ENCODE data around the gene STXBP2. TPM values are rescaled to one million over a fixed set of nuclear protein-coding genes. Genes with fewer than 3 reads are reported as not detected.

Gene STXBP2
- total RNA-seq, 1 experiment from 2014 or later, result 0.13 TPM

- H3K4me3 ChIP-seq, result no peak overlapping the region
- DNase-seq (ENCODE audit: low read depth in 1 of 2, low spot score in 2 of 2), result no peak
- H3K4me1 ChIP-seq (replicated peaks), result no peaks in the 10 kb centered on the region
- H3K27ac ChIP-seq, result no peak overlapping the region
- no peaks in the 10 kb centered on the region for H3K36me3 ChIP-seq
- no peaks in the 10 kb centered on the region for H3K9me3 ChIP-seq (replicated peaks)
- peaks cover 25% of the 10 kb centered on the region for H3K27me3 ChIP-seq (replicated peaks)
These were observed 26.8 kb downstream of the STXBP2 start for GRCh38 chr19:7663706-7664105.

- H3K27ac ChIP-seq, result no peak overlapping the region
- no peaks in the 10 kb centered on the region for H3K4me1 ChIP-seq (replicated peaks)
- no peaks in the 10 kb centered on the region for H3K9me3 ChIP-seq (replicated peaks)
- no peak overlapping the region for H3K4me3 ChIP-seq
- DNase-seq (ENCODE audit: low read depth in 1 of 2, low spot score in 2 of 2), result no peak
- no peaks in the 10 kb centered on the region for H3K36me3 ChIP-seq
- peaks cover 21% of the 10 kb centered on the region for H3K27me3 ChIP-seq (replicated peaks)
These were observed 28.2 kb downstream of the STXBP2 start for GRCh38 chr19:7665076-7665475.

- no peak within 1 kb of the TSS for H3K27ac ChIP-seq
- DNase-seq (ENCODE audit: low read depth in 1 of 2, low spot score in 2 of 2), result no peak
- peaks cover 26% of the 10 kb centered on the region for H3K27me3 ChIP-seq (replicated peaks)
- no peaks in the 10 kb centered on the region; the same call in 1 of the 2 replicates for H3K9me3 ChIP-seq (replicated peaks)
- H3K36me3 ChIP-seq, result no peaks in the 10 kb centered on the region
- H3K4me1 ChIP-seq (replicated peaks), result no peaks in the 10 kb centered on the region
- no peak within 1 kb of the TSS for H3K4me3 ChIP-seq
These were observed 31.9 kb downstream of the STXBP2 start, which contains the start of gene RETN for GRCh38 chr19:7668842-7669241. Gene RETN, plus strand, starts transcription at chr19:7669049. Its CDS starts 278 bp downstream, at chr19:7669327.

GRCh38 chr19:7669641-7670040, 32.7 kb downstream of the STXBP2 start:
- DNase-seq (ENCODE audit: low read depth in 1 of 2, low spot score in 2 of 2), result no peak
- Histone ChIP-seq H3K4me1 (replicated peaks) (no peaks in the 10 kb centered on the region), H3K27ac (no peak overlapping the region), H3K27me3 (replicated peaks) (peaks cover 24% of the 10 kb centered on the region), H3K36me3 (no peaks in the 10 kb centered on the region), H3K4me3 (no peak overlapping the region), H3K9me3 (replicated peaks) (no peaks in the 10 kb centered on the region; the same call in 1 of the 2 replicates)

- no peaks in the 10 kb centered on the region for H3K4me1 ChIP-seq (replicated peaks)
- H3K4me3 ChIP-seq, result no peak overlapping the region
- H3K27me3 ChIP-seq (replicated peaks), result peaks cover 18% of the 10 kb centered on the region
- H3K27ac ChIP-seq, result no peak overlapping the region
- no peaks in the 10 kb centered on the region for H3K36me3 ChIP-seq
- no peak for DNase-seq (ENCODE audit: low read depth in 1 of 2, low spot score in 2 of 2)
- H3K9me3 ChIP-seq (replicated peaks), result no peaks in the 10 kb centered on the region; the same call in 1 of the 2 replicates
These were observed 33.4 kb downstream of the STXBP2 start for GRCh38 chr19:7670150-7670783.

GRCh38 chr19:7670790-7671189, 33.9 kb downstream of the STXBP2 start:
- H3K27ac ChIP-seq, result no peak overlapping the region
- no peaks in the 10 kb centered on the region; the same call in 1 of the 2 replicates for H3K9me3 ChIP-seq (replicated peaks)
- DNase-seq (ENCODE audit: low read depth in 1 of 2, low spot score in 2 of 2), result no peak
- no peak overlapping the region for H3K4me3 ChIP-seq
- no peaks in the 10 kb centered on the region for H3K36me3 ChIP-seq
- H3K27me3 ChIP-seq (replicated peaks), result peaks cover 19% of the 10 kb centered on the region
- H3K4me1 ChIP-seq (replicated peaks), result no peaks in the 10 kb centered on the region

GRCh38 chr19:7672522-7672921, 35.6 kb downstream of the STXBP2 start:
- no peak for DNase-seq (ENCODE audit: low read depth in 1 of 2, low spot score in 2 of 2)
- no peaks in the 10 kb centered on the region; the same call in 1 of the 2 replicates for H3K9me3 ChIP-seq (replicated peaks)
- no peaks in the 10 kb centered on the region for H3K36me3 ChIP-seq
- no peak overlapping the region for H3K27ac ChIP-seq
- no peak overlapping the region for H3K4me3 ChIP-seq
- peaks cover 28% of the 10 kb centered on the region for H3K27me3 ChIP-seq (replicated peaks)
- H3K4me1 ChIP-seq (replicated peaks), result no peaks in the 10 kb centered on the region

GRCh38 chr19:7674010-7675005, 37.4 kb downstream of the STXBP2 start:
- H3K27me3 ChIP-seq (replicated peaks), result peaks cover 31% of the 10 kb centered on the region
- peak in 1 of 2 experiments; percentile 18 for DNase-seq (ENCODE audit: low read depth in 1 of 2, low spot score in 2 of 2)

GRCh38 chr19:7676376-7676775, 39.5 kb downstream of the STXBP2 start:
- DNase-seq (ENCODE audit: low read depth in 1 of 2, low spot score in 2 of 2), result no peak
- no peak overlapping the region for H3K27ac ChIP-seq
- no peak overlapping the region for H3K4me3 ChIP-seq
- no peaks in the 10 kb centered on the region; the same call in 1 of the 2 replicates for H3K9me3 ChIP-seq (replicated peaks)
- peaks cover 5% of the 10 kb centered on the region for H3K36me3 ChIP-seq
- H3K4me1 ChIP-seq (replicated peaks), result peaks cover 4% of the 10 kb centered on the region
- H3K27me3 ChIP-seq (replicated peaks), result peaks cover 21% of the 10 kb centered on the region

More at GRCh38 chr19:7674010-7675005, 37.4 kb downstream of the STXBP2 start:
- Histone ChIP-seq H3K9me3 (replicated peaks) (no peaks in the 10 kb centered on the region; the same call in 1 of the 2 replicates), H3K4me1 (replicated peaks) (no peaks in the 10 kb centered on the region), H3K4me3 (no peak overlapping the region), H3K27ac (no peak overlapping the region), H3K36me3 (no peaks in the 10 kb centered on the region)

GRCh38 chr19:7676854-7677253, 39.9 kb downstream of the STXBP2 start, which contains the start of gene MCEMP1:
Gene MCEMP1, plus strand, starts transcription at chr19:7677090. Its CDS starts 31 bp downstream, at chr19:7677121.
- Histone ChIP-seq H3K27ac (no peak within 1 kb of the TSS), H3K9me3 (replicated peaks) (no peaks in the 10 kb centered on the region; the same call in 1 of the 2 replicates), H3K36me3 (peaks cover 5% of the 10 kb centered on the region), H3K4me3 (no peak within 1 kb of the TSS), H3K27me3 (replicated peaks) (peaks cover 18% of the 10 kb centered on the region), H3K4me1 (replicated peaks) (peaks cover 9% of the 10 kb centered on the region)
- DNase-seq (ENCODE audit: low read depth in 1 of 2, low spot score in 2 of 2), result no peak

GRCh38 chr19:7677669-7678311, 40.9 kb downstream of the STXBP2 start:
- peaks cover 15% of the 10 kb centered on the region for H3K36me3 ChIP-seq
- H3K27me3 ChIP-seq (replicated peaks), result peaks cover 15% of the 10 kb centered on the region; the same call in 1 of the 2 replicates
- H3K4me1 ChIP-seq (replicated peaks), result peaks cover 9% of the 10 kb centered on the region
- H3K4me3 ChIP-seq, result no peak overlapping the region
- H3K9me3 ChIP-seq (replicated peaks), result no peaks in the 10 kb centered on the region; the same call in 1 of the 2 replicates
- DNase-seq (ENCODE audit: low read depth in 1 of 2, low spot score in 2 of 2), result no peak
- no peak overlapping the region for H3K27ac ChIP-seq

GRCh38 chr19:7678971-7679751, 42.3 kb downstream of the STXBP2 start:
- Histone ChIP-seq H3K27me3 (replicated peaks) (peaks cover 15% of the 10 kb centered on the region; the same call in 1 of the 2 replicates), H3K4me1 (replicated peaks) (peaks cover 9% of the 10 kb centered on the region), H3K9me3 (replicated peaks) (no peaks in the 10 kb centered on the region), H3K4me3 (no peak overlapping the region), H3K36me3 (peaks cover 28% of the 10 kb centered on the region), H3K27ac (no peak overlapping the region)
- DNase-seq (ENCODE audit: low read depth in 1 of 2, low spot score in 2 of 2), result no peak
